ENCODE measurements around the gene AZIN2.
"Not testable (repeated sequence)": the region's sequence is repeated elsewhere in the genome, so short reads cannot be mapped to it uniquely, and the experiment has no call there.

Gene AZIN2

GRCh38 chr1:33080885-33081553 is at the start of gene AZIN2:
Gene AZIN2, plus strand, starts transcription at chr1:33081153. Its CDS starts 1,097 bp downstream, at chr1:33082250.
- peak; percentile 98 for DNase-seq

GRCh38 chr1:33031506-33031905 is 49.4 kb upstream of the AZIN2 start:
- DNase-seq, result no peak

GRCh38 chr1:33032126-33032869 is 48.7 kb upstream of the AZIN2 start:
- no peak for DNase-seq

GRCh38 chr1:33036051-33036525 is 44.9 kb upstream of the AZIN2 start:
- no peak for DNase-seq

- DNase-seq, result peak; percentile 87
These were observed 44.1 kb upstream of the AZIN2 start, which contains the start of gene AK2 for GRCh38 chr1:33036526-33037503. Gene AK2, minus strand, starts transcription at chr1:33036883. Its CDS starts 55 bp downstream, at chr1:33036828.

GRCh38 chr1:33039840-33040239 is 41.1 kb upstream of the AZIN2 start:
- no peak for DNase-seq

GRCh38 chr1:33041026-33041425 is 39.9 kb upstream of the AZIN2 start:
- DNase-seq, result no peak

- DNase-seq, result no peak
These were observed 38.1 kb upstream of the AZIN2 start for GRCh38 chr1:33042831-33043230.

- DNase-seq, result no peak
These were observed 37.5 kb upstream of the AZIN2 start for GRCh38 chr1:33043267-33044092.

- no peak for DNase-seq
These were observed 35.7 kb upstream of the AZIN2 start for GRCh38 chr1:33045246-33045645.

- peak; percentile 33 for DNase-seq
These were observed 35.1 kb upstream of the AZIN2 start for GRCh38 chr1:33045814-33046213.

- not testable (repeated sequence) for DNase-seq
These were observed 34.7 kb upstream of the AZIN2 start for GRCh38 chr1:33046234-33046633.

- no peak for DNase-seq
These were observed 33.7 kb upstream of the AZIN2 start for GRCh38 chr1:33047290-33047689.

- DNase-seq, result no peak
These were observed 33.1 kb upstream of the AZIN2 start for GRCh38 chr1:33047839-33048305.

GRCh38 chr1:33048426-33048825 is 32.5 kb upstream of the AZIN2 start:
- no peak for DNase-seq

- DNase-seq, result no peak
These were observed 31.6 kb upstream of the AZIN2 start for GRCh38 chr1:33049371-33049770.

- no peak for DNase-seq
These were observed 30.5 kb upstream of the AZIN2 start for GRCh38 chr1:33050221-33051076.

- DNase-seq, result peak; percentile 14
These were observed 25.5 kb upstream of the AZIN2 start for GRCh38 chr1:33055210-33056008.

GRCh38 chr1:33056426-33056825 is 24.5 kb upstream of the AZIN2 start:
- no peak for DNase-seq

- DNase-seq, result no peak
These were observed 23.9 kb upstream of the AZIN2 start for GRCh38 chr1:33057095-33057494.

Data from activated gamma-delta T cell treated with Interleukin-2 at 50 U/mL for 16 hours (primary cell).